ENCODE measurements around the gene HSD3B7.

Gene HSD3B7

DNA sequence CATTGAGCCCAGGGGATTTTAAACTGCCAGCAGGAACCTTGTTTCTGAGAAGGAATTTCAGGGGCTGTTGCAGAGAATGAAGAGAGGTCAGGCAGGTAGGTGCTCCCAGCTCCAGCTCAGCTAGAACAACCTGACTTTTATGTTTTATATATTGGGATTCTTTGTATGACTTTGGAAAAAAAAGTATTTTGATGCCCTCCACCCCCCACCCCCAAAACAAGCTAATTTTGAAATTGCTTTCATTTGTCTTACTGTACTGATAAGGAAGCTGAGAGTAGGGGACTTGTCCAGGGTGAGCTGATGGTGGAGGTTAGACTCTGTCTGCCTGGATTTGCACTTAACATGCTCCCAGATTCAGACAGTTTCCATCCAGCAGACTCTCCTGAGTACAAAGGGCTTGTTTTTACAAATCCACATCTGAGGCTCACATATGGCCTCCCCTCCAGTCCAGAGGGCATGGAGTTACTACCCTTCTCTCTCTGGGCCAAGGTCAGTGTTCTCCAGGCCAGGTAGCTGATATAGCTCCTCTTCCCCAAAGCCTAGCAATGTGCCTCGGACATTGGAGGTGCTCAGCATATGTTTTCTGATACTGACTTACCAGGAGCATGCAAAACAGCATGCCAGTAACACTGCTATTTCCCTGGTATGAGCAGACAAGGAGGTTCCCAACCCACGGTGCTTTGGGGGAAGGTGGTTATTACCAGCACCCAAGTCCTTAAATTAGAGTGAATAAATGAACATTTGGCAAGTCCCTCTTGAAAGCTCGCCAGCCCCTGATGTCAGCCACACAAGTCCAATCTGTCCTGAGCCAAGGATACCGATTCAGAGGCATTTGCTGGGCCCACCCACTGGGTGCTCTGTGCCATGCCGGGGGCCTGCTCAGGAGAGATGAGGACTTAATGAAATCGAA lies 14.1 kb downstream of the HSD3B7 start:
- in situ Hi-C loops (cut with HindIII; ENCODE audit: low sequenced_read_pairs): no loop called here
- TF ChIP-seq, protein P1, sequence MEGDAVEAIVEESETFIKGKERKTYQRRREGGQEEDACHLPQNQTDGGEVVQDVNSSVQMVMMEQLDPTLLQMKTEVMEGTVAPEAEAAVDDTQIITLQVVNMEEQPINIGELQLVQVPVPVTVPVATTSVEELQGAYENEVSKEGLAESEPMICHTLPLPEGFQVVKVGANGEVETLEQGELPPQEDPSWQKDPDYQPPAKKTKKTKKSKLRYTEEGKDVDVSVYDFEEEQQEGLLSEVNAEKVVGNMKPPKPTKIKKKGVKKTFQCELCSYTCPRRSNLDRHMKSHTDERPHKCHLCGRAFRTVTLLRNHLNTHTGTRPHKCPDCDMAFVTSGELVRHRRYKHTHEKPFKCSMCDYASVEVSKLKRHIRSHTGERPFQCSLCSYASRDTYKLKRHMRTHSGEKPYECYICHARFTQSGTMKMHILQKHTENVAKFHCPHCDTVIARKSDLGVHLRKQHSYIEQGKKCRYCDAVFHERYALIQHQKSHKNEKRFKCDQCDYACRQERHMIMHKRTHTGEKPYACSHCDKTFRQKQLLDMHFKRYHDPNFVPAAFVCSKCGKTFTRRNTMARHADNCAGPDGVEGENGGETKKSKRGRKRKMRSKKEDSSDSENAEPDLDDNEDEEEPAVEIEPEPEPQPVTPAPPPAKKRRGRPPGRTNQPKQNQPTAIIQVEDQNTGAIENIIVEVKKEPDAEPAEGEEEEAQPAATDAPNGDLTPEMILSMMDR (IDR thresholded peaks at IDR 0.05; ENCODE audit: low read depth, low read length): no peak
- no peak for DNase-seq (ENCODE audit: low read depth, low spot score)
- H3K4me3 ChIP-seq (ENCODE audit: low read depth, low read length): no peak overlapping the region

DNA sequence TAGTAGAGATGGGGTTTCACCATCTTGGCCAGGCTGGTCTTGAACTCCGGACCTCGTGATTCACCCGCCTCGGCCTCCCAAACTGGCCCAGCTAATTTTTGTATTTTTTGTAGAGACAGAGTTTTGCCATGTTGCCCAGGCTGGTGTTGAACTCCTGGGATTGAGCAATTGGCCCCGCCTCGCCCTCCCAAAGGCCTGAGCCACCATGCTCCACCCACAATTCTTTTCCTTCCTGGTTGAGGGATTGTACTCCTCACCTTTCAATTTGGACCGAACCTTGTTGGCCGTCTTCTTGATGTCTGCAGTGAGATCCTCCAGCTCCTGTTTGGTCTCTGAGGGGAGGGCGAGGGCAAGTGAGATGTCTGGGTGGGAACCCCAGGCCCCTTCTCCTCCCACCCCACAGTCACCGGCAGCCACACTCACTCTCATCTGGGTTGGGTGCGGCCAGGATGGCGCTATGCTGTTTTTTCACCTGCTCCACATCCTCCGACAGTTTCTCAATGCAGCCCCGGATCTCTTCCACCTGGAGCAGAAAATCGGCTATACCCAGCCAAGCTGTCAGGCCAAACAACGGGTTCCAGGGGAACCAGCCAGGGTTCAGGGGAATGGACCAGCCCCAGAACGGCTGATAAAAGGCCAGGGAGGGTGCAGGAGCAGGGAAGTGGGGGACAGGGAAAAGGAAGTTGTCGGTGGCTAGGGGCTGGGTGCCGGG lies 15.8 kb downstream of the HSD3B7 start:
- in situ Hi-C loops (cut with HindIII; ENCODE audit: low sequenced_read_pairs): no loop called here

DNA sequence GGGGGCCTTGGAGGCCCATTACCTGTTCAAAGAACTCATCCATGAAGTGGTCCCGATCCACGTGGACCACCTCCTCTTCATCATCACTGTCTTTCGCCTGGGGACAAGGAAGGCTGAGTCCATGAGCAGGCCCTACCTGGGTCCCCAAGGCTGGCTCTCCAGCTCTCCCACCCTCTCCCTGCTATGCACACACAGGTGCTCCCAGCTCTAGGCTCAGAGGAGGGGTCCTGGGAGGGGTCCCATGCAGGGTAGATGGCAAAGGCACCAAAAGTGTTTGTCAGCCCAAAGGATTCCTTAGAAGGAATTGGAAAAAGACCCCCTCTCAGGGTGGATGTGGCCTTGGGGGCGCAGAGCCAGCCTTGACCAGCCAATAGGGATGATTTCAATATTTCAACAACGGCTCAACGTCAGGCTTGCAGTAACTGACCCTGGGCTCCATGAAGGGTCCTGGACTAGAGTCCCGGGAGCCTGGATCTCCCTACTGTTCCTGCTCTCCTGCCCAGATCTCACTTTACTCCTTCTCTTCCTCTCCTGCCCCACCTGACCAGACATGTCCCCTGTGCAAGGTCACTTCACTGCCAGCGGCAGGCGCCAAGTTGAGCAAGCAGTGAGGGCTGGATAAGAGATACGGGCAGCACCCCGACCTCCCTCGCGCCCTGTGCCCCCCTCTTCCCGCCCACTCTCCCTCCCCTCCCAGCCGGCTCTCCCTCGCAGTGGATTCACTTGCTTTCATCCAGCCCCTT lies 16.7 kb downstream of the HSD3B7 start:
- in situ Hi-C loops (cut with HindIII; ENCODE audit: low sequenced_read_pairs): no loop called here
- H3K4me3 ChIP-seq (ENCODE audit: low read depth, low read length): no peak overlapping the region
- TF ChIP-seq, protein P1 (IDR thresholded peaks at IDR 0.05; ENCODE audit: low read depth, low read length): no peak
- DNase-seq (ENCODE audit: low read depth, low spot score): no peak

More for the DNA sequence above, 15.8 kb downstream of the HSD3B7 start:
- no peak for DNase-seq (ENCODE audit: low read depth, low spot score)
- no peak overlapping the region for H3K4me3 ChIP-seq (ENCODE audit: low read depth, low read length)
- TF ChIP-seq, protein P1 (IDR thresholded peaks at IDR 0.05; ENCODE audit: low read depth, low read length): no peak

DNA sequence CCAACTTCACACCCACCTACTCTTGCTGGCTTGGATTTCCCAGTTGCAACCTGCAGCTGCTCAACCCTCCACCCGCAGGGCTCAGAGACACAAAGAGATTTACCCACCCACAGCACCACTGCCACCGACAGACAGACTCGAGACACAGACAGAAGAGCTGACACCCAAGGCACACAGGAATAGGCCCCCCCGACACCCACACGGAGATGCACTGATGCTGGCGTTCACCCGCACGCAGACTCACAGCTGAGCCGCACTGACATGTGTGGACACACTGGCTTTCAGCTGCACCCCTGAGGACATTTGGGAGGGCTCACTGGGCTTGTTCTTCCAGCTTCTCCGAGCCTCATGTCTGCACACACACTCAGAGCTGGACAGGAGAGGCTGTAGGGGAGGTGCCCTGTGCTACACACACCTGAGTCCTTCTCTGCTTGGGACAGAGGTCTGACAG lies 17.3 kb downstream of the HSD3B7 start:
- in situ Hi-C loops (cut with HindIII; ENCODE audit: low sequenced_read_pairs): no loop called here
- TF ChIP-seq, protein P1 (IDR thresholded peaks at IDR 0.05; ENCODE audit: low read depth, low read length): no peak
- no peak overlapping the region for H3K4me3 ChIP-seq (ENCODE audit: low read depth, low read length)
- no peak for DNase-seq (ENCODE audit: low read depth, low spot score)

DNA sequence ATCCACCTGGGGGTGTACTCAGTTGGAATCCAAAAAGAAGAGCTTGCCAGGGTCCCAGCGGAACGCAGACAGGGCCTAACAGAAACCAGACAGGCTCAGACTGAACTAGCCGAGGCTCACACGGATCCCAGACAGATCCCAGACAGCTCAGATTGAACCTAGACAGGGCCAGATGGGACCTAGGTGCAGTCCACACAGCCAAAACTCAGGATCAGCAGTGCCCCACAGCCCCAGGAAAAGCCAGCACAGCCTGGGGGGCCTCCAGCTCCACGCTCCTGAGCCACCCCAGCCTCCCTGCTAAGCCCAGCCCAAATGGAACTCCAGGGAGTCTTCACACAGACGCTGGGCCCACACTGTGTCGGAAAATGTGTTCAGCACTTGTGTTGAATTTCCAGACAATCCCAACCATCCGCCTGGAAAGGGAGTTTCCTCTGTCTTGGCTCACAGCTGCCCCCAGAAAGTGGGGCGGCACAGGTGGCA lies 17.9 kb downstream of the HSD3B7 start:
- TF ChIP-seq, protein P1 (IDR thresholded peaks at IDR 0.05; ENCODE audit: low read depth, low read length): no peak
- in situ Hi-C loops (cut with HindIII; ENCODE audit: low sequenced_read_pairs): no loop called here
- H3K4me3 ChIP-seq (ENCODE audit: low read depth, low read length): no peak overlapping the region
- no peak for DNase-seq (ENCODE audit: low read depth, low spot score)

DNA sequence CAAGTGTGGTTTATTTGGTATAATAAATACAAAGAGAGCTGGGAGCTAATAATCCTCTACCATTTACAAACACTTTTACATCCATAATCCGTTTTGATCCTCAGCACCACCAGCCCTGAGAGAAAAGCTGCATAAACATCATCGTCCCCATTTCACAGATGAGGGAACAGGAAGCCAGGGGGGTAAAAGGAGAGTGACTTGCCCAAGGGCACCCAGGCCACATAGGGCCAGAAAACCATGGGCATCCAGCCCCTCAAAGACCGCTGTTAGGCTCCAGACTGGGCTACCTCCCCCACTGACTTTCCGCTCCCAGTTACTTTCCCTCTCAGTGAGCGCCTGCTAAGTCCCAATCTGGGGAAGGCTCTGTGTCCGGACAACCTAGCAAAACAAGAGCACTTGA lies 18.7 kb downstream of the HSD3B7 start:
- in situ Hi-C loops (cut with HindIII; ENCODE audit: low sequenced_read_pairs): no loop called here
- H3K4me3 ChIP-seq (ENCODE audit: low read depth, low read length): no peak overlapping the region
- DNase-seq (ENCODE audit: low read depth, low spot score): no peak
- TF ChIP-seq, protein P1 (IDR thresholded peaks at IDR 0.05; ENCODE audit: low read depth, low read length): no peak

Data from astrocyte of the spinal cord (primary cell).